Activated CD4-positive, alpha-beta T cell treated with anti-CD3 and anti-CD28 coated beads, Interleukin-2, amount 10 ng/mL, durations not matched to agents 7 days and 5 days (primary cell): Measurements from ENCODE around the gene FAM234A. TPM values are rescaled to one million over a fixed set of nuclear protein-coding genes. Genes with fewer than 3 reads are reported as not detected.

Source experiments
- CTCF ChIA-PET: fragments of 350-600 bp; sonication (Branson Sonifier 250); formaldehyde crosslinking; loops from one replicate; lab custom pipeline; 2021; ENCODE audit warnings: antibody characterized with exemption; lab: Charles Lee
- POLR2A ChIA-PET: fragments of 350-600 bp; sonication (Branson Sonifier 250); formaldehyde crosslinking; loops from one replicate; lab custom pipeline; 2021; ENCODE audit warnings: antibody characterized with exemption; lab: Charles Lee
- DNase-seq: peaks from one replicate; pipeline ENCODE4 v3.0.0-alpha.2; 2020
- H3K27ac Mint-ChIP-seq: one replicate; pipeline ENCODE4 v1.8.0; 2021; ENCODE audit warnings: mild to moderate bottlenecking, moderate library complexity, mixed read lengths
- H3K27me3 Mint-ChIP-seq: one replicate; pipeline ENCODE4 v1.8.0; 2021; ENCODE audit warnings: mixed read lengths
- H3K36me3 Mint-ChIP-seq: one replicate; pipeline ENCODE4 v1.8.0; 2021; ENCODE audit warnings: low read depth, mixed read lengths
- H3K4me1 Mint-ChIP-seq: one replicate; pipeline ENCODE4 v1.8.0; 2021; ENCODE audit warnings: mixed read lengths
- H3K4me3 Mint-ChIP-seq: one replicate; pipeline ENCODE4 v1.8.0; 2021; ENCODE audit warnings: mild to moderate bottlenecking, moderate library complexity, mixed read lengths
- H3K9me3 Mint-ChIP-seq: one replicate; pipeline ENCODE4 v1.8.0; 2021; ENCODE audit warnings: mixed read lengths
- total RNA-seq, 2 experiments: library from RNA; stranded (reverse); gene quantifications; one replicate each; pipeline ENCODE4 v1.2.3, GENCODE V29; 2021

Gene FAM234A
- total RNA-seq, 2 experiments from 2014 or later = 16.0 to 19.6 TPM

- Mint-ChIP-seq H3K9me3 (peaks cover 5% of the 10 kb centered on the region), H3K36me3 (no peaks in the 10 kb centered on the region), H3K4me3 (no peak overlapping the region), H3K4me1 (peaks cover 3% of the 10 kb centered on the region), H3K27ac (no peak overlapping the region), H3K27me3 (peaks cover 9% of the 10 kb centered on the region)
- no peak for DNase-seq
- CTCF ChIA-PET = interaction anchor here (1.2 kb wide), 1 partner anchor 27 kb away, joined by 3 read pairs; no protein-coding TSS in a partner anchor
- POLR2A ChIA-PET = no interaction called here
Measured at GRCh38 chr16:270381-271255, 36.0 kb downstream of the FAM234A start.

GRCh38 chr16:272633-273546 is 38.3 kb downstream of the FAM234A start:
- Mint-ChIP-seq H3K4me1 (peaks cover 5% of the 10 kb centered on the region), H3K27me3 (peaks cover 23% of the 10 kb centered on the region), H3K4me3 (no peak overlapping the region), H3K36me3 (no peaks in the 10 kb centered on the region), H3K9me3 (peaks cover 2% of the 10 kb centered on the region), H3K27ac (no peak overlapping the region)
- POLR2A ChIA-PET = no interaction called here
- DNase-seq = no peak
- CTCF ChIA-PET = no interaction called here

GRCh38 chr16:273547-274421 is 39.2 kb downstream of the FAM234A start:
- Mint-ChIP-seq H3K36me3 (no peaks in the 10 kb centered on the region), H3K27ac (no peak overlapping the region), H3K4me1 (peaks cover 5% of the 10 kb centered on the region), H3K4me3 (no peak overlapping the region), H3K9me3 (no peaks in the 10 kb centered on the region), H3K27me3 (peaks cover 28% of the 10 kb centered on the region)
- no peak for DNase-seq
- POLR2A ChIA-PET = no interaction called here
- CTCF ChIA-PET = no interaction called here

GRCh38 chr16:275041-275641 is 40.5 kb downstream of the FAM234A start:
- ChIA-PET POLR2A (no interaction called here), CTCF (interaction anchor here (0.6 kb wide), 1 partner anchor 34 kb away, joined by 4 read pairs; no protein-coding TSS in a partner anchor)
- H3K9me3 Mint-ChIP-seq = no peaks in the 10 kb centered on the region
- H3K4me3 Mint-ChIP-seq = no peak overlapping the region
- H3K27ac Mint-ChIP-seq = no peak overlapping the region
- no peaks in the 10 kb centered on the region for H3K36me3 Mint-ChIP-seq
- peaks cover 8% of the 10 kb centered on the region for H3K4me1 Mint-ChIP-seq
- DNase-seq = no peak
- H3K27me3 Mint-ChIP-seq = peaks cover 36% of the 10 kb centered on the region

GRCh38 chr16:275786-276232 is 41.2 kb downstream of the FAM234A start, which contains the start of gene RGS11:
TSS of gene RGS11 (minus strand) at chr16:275944. CDS start at chr16:275911, 33 bp downstream.
- Mint-ChIP-seq H3K27ac (no peak within 1 kb of the TSS), H3K27me3 (peaks cover 36% of the 10 kb centered on the region), H3K36me3 (no peaks in the 10 kb centered on the region), H3K4me1 (peaks cover 8% of the 10 kb centered on the region), H3K4me3 (no peak within 1 kb of the TSS), H3K9me3 (no peaks in the 10 kb centered on the region)
- DNase-seq = no peak
- POLR2A ChIA-PET = no interaction called here
- CTCF ChIA-PET = no interaction called here

- Mint-ChIP-seq H3K27me3 (peaks cover 41% of the 10 kb centered on the region), H3K9me3 (no peaks in the 10 kb centered on the region), H3K4me3 (no peak overlapping the region), H3K4me1 (peaks cover 8% of the 10 kb centered on the region), H3K27ac (no peak overlapping the region), H3K36me3 (no peaks in the 10 kb centered on the region)
- DNase-seq = no peak
- ChIA-PET POLR2A (no interaction called here), CTCF (no interaction called here)
Measured at GRCh38 chr16:276426-277077, 41.9 kb downstream of the FAM234A start.

- H3K4me3 Mint-ChIP-seq = no peak overlapping the region
- peak; percentile 24 for DNase-seq
- no peaks in the 10 kb centered on the region for H3K9me3 Mint-ChIP-seq
- H3K27me3 Mint-ChIP-seq = peaks cover 43% of the 10 kb centered on the region
- POLR2A ChIA-PET = no interaction called here
- CTCF ChIA-PET = interaction anchor here (1.4 kb wide), 1 partner anchor 10 kb away, joined by 4 read pairs; no protein-coding TSS in a partner anchor
- H3K4me1 Mint-ChIP-seq = peaks cover 8% of the 10 kb centered on the region
- H3K36me3 Mint-ChIP-seq = no peaks in the 10 kb centered on the region
- no peak overlapping the region for H3K27ac Mint-ChIP-seq
Measured at GRCh38 chr16:278863-279366, 44.3 kb downstream of the FAM234A start.

- no peak overlapping the region for H3K4me3 Mint-ChIP-seq
- H3K9me3 Mint-ChIP-seq = no peaks in the 10 kb centered on the region
- ChIA-PET CTCF (interaction anchor here (1.4 kb wide), 1 partner anchor 11 kb away, joined by 4 read pairs; no protein-coding TSS in a partner anchor), POLR2A (no interaction called here)
- H3K27ac Mint-ChIP-seq = no peak overlapping the region
- no peaks in the 10 kb centered on the region for H3K36me3 Mint-ChIP-seq
- peaks cover 8% of the 10 kb centered on the region for H3K4me1 Mint-ChIP-seq
- peaks cover 40% of the 10 kb centered on the region for H3K27me3 Mint-ChIP-seq
- no peak for DNase-seq
Measured at GRCh38 chr16:279531-279930, 44.9 kb downstream of the FAM234A start.

GRCh38 chr16:280005-280460 is 45.4 kb downstream of the FAM234A start:
- no peaks in the 10 kb centered on the region for H3K36me3 Mint-ChIP-seq
- H3K4me1 Mint-ChIP-seq = peaks cover 7% of the 10 kb centered on the region
- DNase-seq = no peak
- CTCF ChIA-PET = no interaction called here
- POLR2A ChIA-PET = no interaction called here
- no peak overlapping the region for H3K4me3 Mint-ChIP-seq
- H3K27me3 Mint-ChIP-seq = peaks cover 36% of the 10 kb centered on the region
- no peaks in the 10 kb centered on the region for H3K9me3 Mint-ChIP-seq
- no peak overlapping the region for H3K27ac Mint-ChIP-seq

- Mint-ChIP-seq H3K27me3 (peaks cover 35% of the 10 kb centered on the region), H3K4me3 (no peak within 1 kb of the TSS), H3K36me3 (no peaks in the 10 kb centered on the region), H3K9me3 (no peaks in the 10 kb centered on the region), H3K27ac (no peak within 1 kb of the TSS), H3K4me1 (peaks cover 5% of the 10 kb centered on the region)
- DNase-seq = no peak
- CTCF ChIA-PET = no interaction called here
- POLR2A ChIA-PET = no interaction called here
Measured at GRCh38 chr16:280552-280951, 45.9 kb downstream of the FAM234A start, which contains the start of gene ARHGDIG. TSS of gene ARHGDIG (plus strand) at chr16:280591. CDS start at chr16:280681, 90 bp downstream.

GRCh38 chr16:280991-281659 is 46.5 kb downstream of the FAM234A start:
- no peak overlapping the region for H3K27ac Mint-ChIP-seq
- H3K4me1 Mint-ChIP-seq = peaks cover 5% of the 10 kb centered on the region
- H3K4me3 Mint-ChIP-seq = no peak overlapping the region
- POLR2A ChIA-PET = no interaction called here
- DNase-seq = no peak
- CTCF ChIA-PET = interaction anchor here (0.7 kb wide), 1 partner anchor 94 kb away, joined by 3 read pairs; no protein-coding TSS in a partner anchor
- H3K9me3 Mint-ChIP-seq = no peaks in the 10 kb centered on the region
- peaks cover 34% of the 10 kb centered on the region for H3K27me3 Mint-ChIP-seq
- H3K36me3 Mint-ChIP-seq = no peaks in the 10 kb centered on the region
